ENCODE data around the gene PPP1CC. TPM values are rescaled to one million over a fixed set of nuclear protein-coding genes. Genes with fewer than 3 reads are reported as not detected.
A peak's percentile ranks its signal among the peaks of the same experiment; 100 is the strongest.

The PPP1CC gene
- total RNA-seq, 1 donor from 2014 or later, result 137 TPM

DNA sequence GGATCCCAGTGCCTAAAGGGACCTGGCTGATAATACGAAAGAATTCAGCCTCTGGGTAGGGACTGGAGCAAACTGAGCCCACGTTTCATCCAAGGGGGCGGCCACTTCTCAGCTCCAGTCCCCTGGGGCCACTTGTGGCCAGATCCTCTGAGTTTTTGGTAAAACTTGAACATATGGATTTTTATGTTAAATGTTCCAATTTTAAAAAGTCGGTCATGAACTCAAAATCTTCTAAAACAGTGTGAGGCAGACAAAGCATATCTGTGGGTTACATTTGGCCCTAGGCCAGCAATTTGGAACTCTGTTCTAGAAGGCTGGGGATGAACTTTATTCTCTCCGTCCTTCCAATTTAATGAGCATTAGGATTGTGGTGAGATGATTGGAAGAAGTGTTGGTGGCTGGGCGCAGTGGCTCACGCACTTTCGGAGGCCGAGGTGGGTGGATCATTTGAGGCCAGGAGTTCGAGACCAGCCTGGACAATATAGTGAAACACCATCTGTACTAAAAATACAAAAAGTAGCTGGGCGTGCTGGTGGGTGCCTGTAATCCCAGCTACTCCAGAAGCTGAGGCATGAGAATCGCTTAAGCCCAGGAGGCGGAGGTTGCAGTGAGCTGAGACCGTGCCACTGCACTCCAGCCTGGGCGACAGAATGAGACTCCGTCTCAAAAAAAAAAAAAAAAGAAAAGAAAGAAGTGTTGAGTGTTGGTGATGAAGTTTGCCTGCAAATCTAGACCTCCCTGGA lies 3.0 kb upstream of the PPP1CC start:
- no peak for DNase-seq
- Mint-ChIP-seq H3K36me3 (ENCODE audit: unreplicated experiment) (peaks cover 6% of the 10 kb centered on the region), H3K27ac (ENCODE audit: unreplicated experiment) (no peak overlapping the region), H3K27me3 (ENCODE audit: unreplicated experiment) (peaks cover 13% of the 10 kb centered on the region), H3K9me3 (ENCODE audit: unreplicated experiment) (peaks cover 11% of the 10 kb centered on the region), H3K4me1 (ENCODE audit: low read depth, unreplicated experiment) (peaks cover 16% of the 10 kb centered on the region), H3K4me3 (ENCODE audit: unreplicated experiment) (no peak overlapping the region)
- TF ChIP-seq, protein P1, sequence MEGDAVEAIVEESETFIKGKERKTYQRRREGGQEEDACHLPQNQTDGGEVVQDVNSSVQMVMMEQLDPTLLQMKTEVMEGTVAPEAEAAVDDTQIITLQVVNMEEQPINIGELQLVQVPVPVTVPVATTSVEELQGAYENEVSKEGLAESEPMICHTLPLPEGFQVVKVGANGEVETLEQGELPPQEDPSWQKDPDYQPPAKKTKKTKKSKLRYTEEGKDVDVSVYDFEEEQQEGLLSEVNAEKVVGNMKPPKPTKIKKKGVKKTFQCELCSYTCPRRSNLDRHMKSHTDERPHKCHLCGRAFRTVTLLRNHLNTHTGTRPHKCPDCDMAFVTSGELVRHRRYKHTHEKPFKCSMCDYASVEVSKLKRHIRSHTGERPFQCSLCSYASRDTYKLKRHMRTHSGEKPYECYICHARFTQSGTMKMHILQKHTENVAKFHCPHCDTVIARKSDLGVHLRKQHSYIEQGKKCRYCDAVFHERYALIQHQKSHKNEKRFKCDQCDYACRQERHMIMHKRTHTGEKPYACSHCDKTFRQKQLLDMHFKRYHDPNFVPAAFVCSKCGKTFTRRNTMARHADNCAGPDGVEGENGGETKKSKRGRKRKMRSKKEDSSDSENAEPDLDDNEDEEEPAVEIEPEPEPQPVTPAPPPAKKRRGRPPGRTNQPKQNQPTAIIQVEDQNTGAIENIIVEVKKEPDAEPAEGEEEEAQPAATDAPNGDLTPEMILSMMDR (IDR thresholded peaks at IDR 0.05; ENCODE audit: partially characterized antibody, unreplicated experiment), result no peak

DNA sequence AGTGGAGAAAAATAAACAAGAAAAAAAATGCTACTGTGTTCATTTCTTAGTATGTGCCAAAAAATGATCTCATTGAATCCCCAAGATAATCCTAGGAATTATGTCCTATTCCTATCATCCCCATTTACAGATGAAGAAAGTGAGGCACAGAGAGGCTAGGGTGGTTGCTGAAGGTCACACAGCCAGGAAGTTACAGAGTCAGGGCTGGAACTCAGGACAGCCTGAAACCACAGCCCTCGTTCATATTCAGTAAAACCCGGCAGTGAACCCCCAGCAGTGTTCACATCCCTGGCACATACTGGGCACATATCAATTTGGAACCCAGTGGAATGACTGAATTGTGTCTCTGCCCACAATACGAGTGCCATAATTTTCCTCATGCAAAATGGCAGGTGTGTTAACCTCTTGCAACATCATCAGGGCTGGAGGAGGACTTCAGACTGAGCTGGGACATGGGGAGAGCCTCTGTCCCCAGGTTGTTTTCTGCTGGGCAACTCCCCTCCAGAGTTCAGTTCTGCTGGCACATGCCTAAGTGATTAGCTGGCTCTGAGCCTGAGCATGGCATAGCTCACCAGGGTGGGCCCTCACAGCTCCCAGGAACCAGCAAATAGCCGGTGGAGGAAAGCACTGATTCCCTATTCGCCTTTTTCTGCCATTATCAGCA lies 2.0 kb upstream of the PPP1CC start:
- no peak overlapping the region for H3K4me3 Mint-ChIP-seq (ENCODE audit: unreplicated experiment)
- H3K27ac Mint-ChIP-seq (ENCODE audit: unreplicated experiment), result no peak overlapping the region
- peaks cover 6% of the 10 kb centered on the region for H3K36me3 Mint-ChIP-seq (ENCODE audit: unreplicated experiment)
- peaks cover 13% of the 10 kb centered on the region for H3K27me3 Mint-ChIP-seq (ENCODE audit: unreplicated experiment)
- H3K9me3 Mint-ChIP-seq (ENCODE audit: unreplicated experiment), result peaks cover 11% of the 10 kb centered on the region
- peaks cover 23% of the 10 kb centered on the region for H3K4me1 Mint-ChIP-seq (ENCODE audit: low read depth, unreplicated experiment)
- TF ChIP-seq, protein P1 (IDR thresholded peaks at IDR 0.05; ENCODE audit: partially characterized antibody, unreplicated experiment), result no peak
- DNase-seq, result no peak

DNA sequence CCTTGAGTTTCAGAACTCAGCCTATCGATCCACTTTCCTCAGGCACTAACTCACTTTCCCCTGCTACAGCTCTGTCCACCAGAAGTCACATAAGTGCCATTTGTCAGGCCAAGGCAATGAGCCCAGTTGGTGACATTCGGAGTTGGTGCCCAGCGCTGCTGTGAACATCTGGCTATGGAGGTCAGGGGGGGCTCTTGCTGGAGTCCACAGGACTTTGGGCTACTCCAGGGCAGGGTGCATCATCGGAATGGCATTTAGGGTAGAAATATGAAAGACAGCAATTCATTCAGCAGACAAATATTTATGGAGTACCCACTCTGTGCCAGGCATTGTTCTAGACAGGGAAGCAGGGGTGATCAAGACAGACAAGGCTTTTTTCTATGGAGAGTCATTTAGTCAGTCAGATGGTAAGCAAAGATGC lies 1.5 kb upstream of the PPP1CC start:
- peak overlapping the region; percentile 96 for H3K4me3 Mint-ChIP-seq (ENCODE audit: unreplicated experiment)
- no peak overlapping the region for H3K27ac Mint-ChIP-seq (ENCODE audit: unreplicated experiment)
- peaks cover 27% of the 10 kb centered on the region for H3K4me1 Mint-ChIP-seq (ENCODE audit: low read depth, unreplicated experiment)
- no peak for DNase-seq
- peaks cover 6% of the 10 kb centered on the region for H3K36me3 Mint-ChIP-seq (ENCODE audit: unreplicated experiment)
- TF ChIP-seq, protein P1 (IDR thresholded peaks at IDR 0.05; ENCODE audit: partially characterized antibody, unreplicated experiment), result no peak
- H3K9me3 Mint-ChIP-seq (ENCODE audit: unreplicated experiment), result peaks cover 11% of the 10 kb centered on the region
- peaks cover 13% of the 10 kb centered on the region for H3K27me3 Mint-ChIP-seq (ENCODE audit: unreplicated experiment)

DNA sequence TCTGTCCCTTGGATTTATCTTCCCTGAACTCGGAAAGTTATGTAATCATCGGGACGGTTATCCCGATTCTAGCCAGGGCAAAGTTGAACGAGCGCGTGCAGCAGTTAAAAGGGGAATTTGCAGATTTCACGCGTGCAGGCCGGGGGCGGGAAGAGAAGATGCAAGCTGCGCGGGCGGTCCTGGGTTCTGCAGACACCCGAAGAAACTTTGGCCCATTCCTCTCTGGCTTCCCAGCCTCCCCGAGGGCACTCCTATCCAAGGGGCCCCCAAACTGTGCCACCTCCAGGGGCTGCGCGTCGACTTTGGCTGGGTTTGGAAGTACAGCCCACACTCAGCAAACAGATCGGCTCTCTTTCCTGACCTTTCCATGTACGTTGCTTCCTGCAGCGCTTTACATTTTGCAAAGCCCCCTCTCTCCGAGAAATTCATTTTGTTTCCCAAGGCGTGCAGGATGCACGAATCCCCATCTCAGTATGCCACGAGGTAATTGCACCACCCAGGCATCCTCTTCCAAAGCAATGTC lies 941 bp upstream of the PPP1CC start:
- peak overlapping the region; percentile 96 for H3K4me3 Mint-ChIP-seq (ENCODE audit: unreplicated experiment)
- DNase-seq, result peak; percentile 18
- TF ChIP-seq, protein P1 (IDR thresholded peaks at IDR 0.05; ENCODE audit: partially characterized antibody, unreplicated experiment), result no peak
- peaks cover 6% of the 10 kb centered on the region for H3K36me3 Mint-ChIP-seq (ENCODE audit: unreplicated experiment)
- H3K27ac Mint-ChIP-seq (ENCODE audit: unreplicated experiment), result no peak overlapping the region
- peaks cover 29% of the 10 kb centered on the region for H3K4me1 Mint-ChIP-seq (ENCODE audit: low read depth, unreplicated experiment)
- H3K9me3 Mint-ChIP-seq (ENCODE audit: unreplicated experiment), result peaks cover 11% of the 10 kb centered on the region
- peaks cover 14% of the 10 kb centered on the region for H3K27me3 Mint-ChIP-seq (ENCODE audit: unreplicated experiment)
